Myocyte (in vitro differentiated cells): ENCODE data around the gene LRRC36. TPM values are rescaled to one million over a fixed set of nuclear protein-coding genes. Genes with fewer than 3 reads are reported as not detected.

Experiments
- DNase-seq: peaks from one replicate; pipeline ENCODE4 v3.0.0-alpha.2; 2012; ENCODE audit warnings: low read depth
- total RNA-seq: library from RNA; depleted of rRNA; stranded (reverse); fragments of >200 nt; gene quantifications from 2 replicates; pipeline ENCODE4 v1.2.3, GENCODE V29; 2014

The LRRC36 gene
- total RNA-seq, 1 donor from 2014 or later, result not detected

- DNase-seq, result no peak
These were observed 96.4 kb downstream of the LRRC36 start for GRCh38 chr16:67423015-67423414.

GRCh38 chr16:67423611-67424260 is 97.1 kb downstream of the LRRC36 start:
- no peak for DNase-seq

GRCh38 chr16:67424261-67424615 is 97.6 kb downstream of the LRRC36 start:
- no peak for DNase-seq

- no peak for DNase-seq
These were observed 98.4 kb downstream of the LRRC36 start for GRCh38 chr16:67425061-67425460.

- no peak for DNase-seq
These were observed 99.0 kb downstream of the LRRC36 start for GRCh38 chr16:67425580-67425979.

GRCh38 chr16:67426022-67426421 is 99.4 kb downstream of the LRRC36 start:
- DNase-seq, result no peak

- DNase-seq, result peak; percentile 90
These were observed 100.3 kb downstream of the LRRC36 start for GRCh38 chr16:67426950-67427349.

GRCh38 chr16:67428146-67428731 is 101.6 kb downstream of the LRRC36 start:
- peak; percentile 87 for DNase-seq

- DNase-seq, result no peak
These were observed 102.6 kb downstream of the LRRC36 start for GRCh38 chr16:67429053-67429798.

GRCh38 chr16:67429799-67430503 is 103.3 kb downstream of the LRRC36 start:
- no peak for DNase-seq

- DNase-seq, result no peak
These were observed 103.9 kb downstream of the LRRC36 start for GRCh38 chr16:67430504-67430976.

- DNase-seq, result peak; percentile 79
These were observed 104.6 kb downstream of the LRRC36 start, which contains the start of gene HSD11B2 for GRCh38 chr16:67430977-67431774. Gene HSD11B2, plus strand, starts transcription at chr16:67431121. Its CDS starts 128 bp downstream, at chr16:67431249.

GRCh38 chr16:67431775-67432505 is 105.3 kb downstream of the LRRC36 start:
- DNase-seq, result peak; percentile 74

GRCh38 chr16:67432506-67432890 is 105.9 kb downstream of the LRRC36 start:
- no peak for DNase-seq

- DNase-seq, result no peak
These were observed 106.6 kb downstream of the LRRC36 start for GRCh38 chr16:67433131-67433719.
